GM19438 (cell line): Measurements from ENCODE around the gene NADK.
A peak's percentile ranks its signal among the peaks of the same experiment; 100 is the strongest.
"Not testable (repeated sequence)": the region's sequence is repeated elsewhere in the genome, so short reads cannot be mapped to it uniquely, and the experiment has no call there.

Experiments used
- ATAC-seq: cut with Tn5 transposase; IDR thresholded peaks from one replicate; pipeline ENCODE4 v1.9.1; 2021; ENCODE audit warnings: low read depth; ENCODE audit not compliant: unreplicated experiment

The NADK gene

GRCh38 chr1:1749941-1750340 lies 28.3 kb downstream of the NADK start:
- not testable (repeated sequence) for ATAC-seq

GRCh38 chr1:1748686-1749321 lies 29.5 kb downstream of the NADK start:
- no peak for ATAC-seq

- ATAC-seq, result peak; percentile 80
These were observed 31.7 kb downstream of the NADK start for GRCh38 chr1:1746566-1746909.

GRCh38 chr1:1745651-1746565 lies 32.4 kb downstream of the NADK start:
- peak; percentile 68 for ATAC-seq

- not testable (repeated sequence) for ATAC-seq
These were observed 35.7 kb downstream of the NADK start for GRCh38 chr1:1742529-1742928.

- not testable (repeated sequence) for ATAC-seq
These were observed 37.3 kb downstream of the NADK start for GRCh38 chr1:1741013-1741412.

- not testable (repeated sequence) for ATAC-seq
These were observed 39.4 kb downstream of the NADK start for GRCh38 chr1:1738799-1739337.

GRCh38 chr1:1737675-1738590 lies 40.3 kb downstream of the NADK start:
- ATAC-seq, result not testable (repeated sequence)

GRCh38 chr1:1732381-1732780 lies 45.9 kb downstream of the NADK start:
- ATAC-seq, result no peak

- ATAC-seq, result no peak
These were observed 47.4 kb downstream of the NADK start for GRCh38 chr1:1730870-1731269.

- not testable (repeated sequence) for ATAC-seq
These were observed 48.0 kb downstream of the NADK start for GRCh38 chr1:1730230-1730629.

- ATAC-seq, result not testable (repeated sequence)
These were observed 49.0 kb downstream of the NADK start for GRCh38 chr1:1729116-1729816.

GRCh38 chr1:1728308-1729005 lies 49.8 kb downstream of the NADK start:
- ATAC-seq, result not testable (repeated sequence)

GRCh38 chr1:1727131-1727651 lies 51.1 kb downstream of the NADK start:
- ATAC-seq, result not testable (repeated sequence)

GRCh38 chr1:1726088-1726487 lies 52.2 kb downstream of the NADK start:
- ATAC-seq, result not testable (repeated sequence)

GRCh38 chr1:1724035-1724864 lies 54.0 kb downstream of the NADK start, which contains the start of gene CDK11A:
Gene CDK11A (minus strand): TSS chr1:1724357. CDS start chr1:1722818, 1,539 bp downstream.
- ATAC-seq, result peak; percentile 95

- ATAC-seq, result no peak
These were observed 57.1 kb downstream of the NADK start for GRCh38 chr1:1721201-1721600.
